Left renal cortex interstitium (tissue), 4 donors: ENCODE results near the gene CMTR1. TPM values are rescaled to one million over a fixed set of nuclear protein-coding genes. Genes with fewer than 3 reads are reported as not detected.
A peak's percentile ranks its signal among the peaks of the same experiment; 100 is the strongest.

Source experiments
- DNase-seq, 4 donors: peaks; one replicate each; pipeline ENCODE4 v3.0.0-alpha.2; 2013; ENCODE audit warnings: low read depth in 4 of 4, low spot score in 2 of 4, missing footprints in 1 of 4
- polyA plus RNA-seq, 4 donors: library from polyadenylated mRNA; unstranded; fragments of 120-200 nt; gene quantifications; one replicate each; pipeline ENCODE4 v1.2.1, GENCODE V29; 2013; ENCODE audit not compliant: insufficient read length in 4 of 4

The CMTR1 gene
- polyA plus RNA-seq, 4 donors = 43.4 to 51.7 (median 46.9) TPM

- DNase-seq = no peak
These were observed 41.3 kb downstream of the CMTR1 start for GRCh38 chr6:37474316-37474715.

- no peak for DNase-seq
These were observed 44.2 kb downstream of the CMTR1 start for GRCh38 chr6:37477191-37477590.

GRCh38 chr6:37477656-37478435 lies 44.8 kb downstream of the CMTR1 start:
- no peak for DNase-seq

GRCh38 chr6:37478827-37479226 lies 45.8 kb downstream of the CMTR1 start:
- DNase-seq = no peak

- DNase-seq = no peak
These were observed 46.3 kb downstream of the CMTR1 start for GRCh38 chr6:37479266-37479854.

GRCh38 chr6:37480118-37480736 lies 47.2 kb downstream of the CMTR1 start:
- no peak for DNase-seq

GRCh38 chr6:37480951-37481534 lies 48.0 kb downstream of the CMTR1 start:
- no peak for DNase-seq

GRCh38 chr6:37481711-37482605 lies 48.9 kb downstream of the CMTR1 start:
- DNase-seq = peak; percentile 41 to 76 (median 58)

GRCh38 chr6:37482606-37483251 lies 49.7 kb downstream of the CMTR1 start:
- DNase-seq = no peak

GRCh38 chr6:37483252-37483901 lies 50.4 kb downstream of the CMTR1 start:
- DNase-seq = no peak

- DNase-seq = no peak
These were observed 51.1 kb downstream of the CMTR1 start for GRCh38 chr6:37483917-37484785.

GRCh38 chr6:37484786-37485170 lies 51.8 kb downstream of the CMTR1 start:
- DNase-seq = no peak

- no peak for DNase-seq
These were observed 52.3 kb downstream of the CMTR1 start for GRCh38 chr6:37485291-37485702.

GRCh38 chr6:37486121-37486839 lies 53.3 kb downstream of the CMTR1 start:
- no peak for DNase-seq

- no peak for DNase-seq
These were observed 54.8 kb downstream of the CMTR1 start for GRCh38 chr6:37487591-37488380.

GRCh38 chr6:37488476-37488875 lies 55.5 kb downstream of the CMTR1 start:
- DNase-seq = no peak

GRCh38 chr6:37489697-37490336 lies 56.8 kb downstream of the CMTR1 start:
- no peak for DNase-seq
